Activated naive CD4-positive, alpha-beta T cell treated with Interleukin-2 at 50 U/mL for 16 hours (primary cell): ENCODE results near the gene ONECUT3.
"Not testable (repeated sequence)": the region's sequence is repeated elsewhere in the genome, so short reads cannot be mapped to it uniquely, and the experiment has no call there.

ENCODE experiments used
- DNase-seq: peaks from one replicate; pipeline ENCODE4 v3.0.0-alpha.2; 2020

Gene ONECUT3

GRCh38 chr19:1770866-1771576 is 17.7 kb downstream of the ONECUT3 start:
- DNase-seq, result no peak

GRCh38 chr19:1773184-1773583 is 19.9 kb downstream of the ONECUT3 start:
- DNase-seq, result no peak

GRCh38 chr19:1774989-1775772 is 21.9 kb downstream of the ONECUT3 start:
- DNase-seq, result no peak

GRCh38 chr19:1775951-1776605 is 22.8 kb downstream of the ONECUT3 start:
- no peak for DNase-seq

- no peak for DNase-seq
These were observed 23.4 kb downstream of the ONECUT3 start for GRCh38 chr19:1776606-1777147.

GRCh38 chr19:1777149-1777548 is 23.8 kb downstream of the ONECUT3 start:
- no peak for DNase-seq

- DNase-seq, result no peak
These were observed 26.3 kb downstream of the ONECUT3 start for GRCh38 chr19:1779574-1779973.

- no peak for DNase-seq
These were observed 27.1 kb downstream of the ONECUT3 start for GRCh38 chr19:1780272-1780958.

- no peak for DNase-seq
These were observed 29.2 kb downstream of the ONECUT3 start for GRCh38 chr19:1782521-1782920.

GRCh38 chr19:1783354-1783753 is 30.0 kb downstream of the ONECUT3 start:
- no peak for DNase-seq

- DNase-seq, result no peak
These were observed 30.6 kb downstream of the ONECUT3 start for GRCh38 chr19:1783874-1784273.

GRCh38 chr19:1785310-1785709 is 32.0 kb downstream of the ONECUT3 start:
- no peak for DNase-seq

- DNase-seq, result no peak
These were observed 33.4 kb downstream of the ONECUT3 start for GRCh38 chr19:1786668-1787067.

GRCh38 chr19:1787116-1787515 is 33.8 kb downstream of the ONECUT3 start:
- no peak for DNase-seq

GRCh38 chr19:1789261-1790041 is 36.1 kb downstream of the ONECUT3 start:
- no peak for DNase-seq

GRCh38 chr19:1790054-1790792 is 36.9 kb downstream of the ONECUT3 start:
- no peak for DNase-seq

GRCh38 chr19:1791879-1792278 is 38.6 kb downstream of the ONECUT3 start:
- DNase-seq, result no peak

GRCh38 chr19:1794424-1795172 is 41.3 kb downstream of the ONECUT3 start:
- DNase-seq, result no peak

- DNase-seq, result no peak
These were observed 43.3 kb downstream of the ONECUT3 start for GRCh38 chr19:1796395-1797142.

- DNase-seq, result not testable (repeated sequence)
These were observed 44.0 kb downstream of the ONECUT3 start for GRCh38 chr19:1797313-1797712.
